IMR-90 (cell line): Measurements from ENCODE around the gene SCNM1. TPM values are rescaled to one million over a fixed set of nuclear protein-coding genes. Genes with fewer than 3 reads are reported as not detected.

ENCODE experiments used
- ATAC-seq: fragments of 200-7000 bp; cut with Tn5 transposase; 2 replicates; pipeline ENCODE4 v1.9.1; 2020; ENCODE audit warnings: low read depth, mild to moderate bottlenecking, moderate library complexity
- BruUV-seq: library from RNA; stranded (reverse); fragments of 400-500 nt; replicated peaks from 2 replicates; lab custom pipeline; 2021; lab: Mats Ljungman, UMichigan
- CTCF ChIA-PET: fragments of 300-600 bp; formaldehyde crosslinking; extraction: SDS; loops from one replicate; lab custom pipeline; 2021; ENCODE audit warnings: antibody characterized with exemption; lab: Yijun Ruan, JAX
- POLR2A ChIA-PET: fragments of 300-600 bp; sonication (Branson Sonifier 250); formaldehyde crosslinking; loops from one replicate; lab custom pipeline; 2022; ENCODE audit warnings: antibody characterized with exemption; ENCODE audit not compliant: unreplicated experiment; lab: Charles Lee
- DNase-seq: peaks from one replicate; pipeline ENCODE4 v3.0.0; 2013
- H2AFZ ChIP-seq: replicated peaks from 2 replicates; pipeline ENCODE3; 2013; ENCODE audit warnings: low read length, mild to moderate bottlenecking; ENCODE audit not compliant: poor library complexity
- H2AK5ac ChIP-seq: 2 replicates; pipeline ENCODE4 v1.6.1; 2013; ENCODE audit warnings: low read depth, low read length, inconsistent platforms
- H2AK9ac ChIP-seq: replicated peaks from 2 replicates; pipeline ENCODE3; 2013; ENCODE audit warnings: mild to moderate bottlenecking, low read depth, low read length, moderate library complexity; ENCODE audit not compliant: poor library complexity
- H2BK120ac ChIP-seq: 2 replicates; pipeline ENCODE4 v1.6.1; 2013; ENCODE audit warnings: low read depth, low read length, inconsistent platforms
- H2BK15ac ChIP-seq: 3 replicates; pipeline ENCODE4 v1.6.1; 2013; ENCODE audit warnings: low read depth, low read length, inconsistent platforms
- H2BK20ac ChIP-seq: 2 replicates; pipeline ENCODE4 v1.6.1; 2013; ENCODE audit warnings: low read depth, mild to moderate bottlenecking, inconsistent platforms, low read length, moderate library complexity
- H2BK5ac ChIP-seq: 2 replicates; pipeline ENCODE4 v1.6.1; 2013; ENCODE audit warnings: mild to moderate bottlenecking, low read depth, low read length, inconsistent platforms; ENCODE audit not compliant: poor library complexity, severe bottlenecking
- H3K14ac ChIP-seq: replicated peaks from 2 replicates; pipeline ENCODE4 v1.6.1; 2013; ENCODE audit warnings: low read depth, low read length, inconsistent platforms
- H3K18ac ChIP-seq: 2 replicates; pipeline ENCODE4 v1.6.1; 2013; ENCODE audit warnings: low read depth, low read length, control low read depth
- H3K23ac ChIP-seq: 2 replicates; pipeline ENCODE4 v1.6.1; 2013; ENCODE audit warnings: low read depth, low read length, inconsistent platforms
- H3K27ac ChIP-seq: 2 replicates; pipeline ENCODE4 v1.5.1; 2013; ENCODE audit warnings: mild to moderate bottlenecking, control low read depth, low read length; ENCODE audit not compliant: insufficient read depth
- H3K27me3 ChIP-seq: 2 replicates; pipeline ENCODE4 v1.6.1; 2013; ENCODE audit warnings: low read length; ENCODE audit not compliant: control insufficient read depth, insufficient read depth
- H3K36me3 ChIP-seq: 2 replicates; pipeline ENCODE4 v1.6.1; 2013; ENCODE audit warnings: low read length, mixed read lengths; ENCODE audit not compliant: control insufficient read depth, insufficient read depth
- H3K4ac ChIP-seq: 2 replicates; pipeline ENCODE4 v1.6.1; 2013; ENCODE audit warnings: low read depth, low read length, inconsistent platforms
- H3K4me1 ChIP-seq: 2 replicates; pipeline ENCODE4 v1.6.1; 2013; ENCODE audit warnings: low read length, mixed read lengths; ENCODE audit not compliant: control insufficient read depth, insufficient read depth
- H3K4me2 ChIP-seq: 2 replicates; pipeline ENCODE4 v1.6.1; 2013; ENCODE audit warnings: low read depth, mild to moderate bottlenecking, control low read depth, low read length, moderate library complexity
- H3K4me3 ChIP-seq: 2 replicates; pipeline ENCODE4 v1.5.1; 2013; ENCODE audit warnings: low read depth, mild to moderate bottlenecking, control low read depth, low read length, moderate library complexity; ENCODE audit not compliant: insufficient read depth
- H3K56ac ChIP-seq: 2 replicates; pipeline ENCODE4 v1.6.1; 2013; ENCODE audit warnings: low read length, inconsistent platforms; ENCODE audit not compliant: insufficient read depth; ENCODE audit errors: extremely low read depth
- H3K79me1 ChIP-seq, 2 experiments: 2 replicates each; pipeline ENCODE4 v1.6.1; 2013; ENCODE audit warnings: low read length in 2 of 2, inconsistent platforms in 1 of 2, low read depth in 1 of 2
- H3K9ac ChIP-seq: 2 replicates; pipeline ENCODE4 v1.6.1; 2013; ENCODE audit warnings: low read depth, low read length, control low read depth
- H3K9me1 ChIP-seq: 2 replicates; pipeline ENCODE4 v1.6.1; 2013; ENCODE audit warnings: low read length, inconsistent platforms; ENCODE audit not compliant: insufficient read depth
- H3K9me3 ChIP-seq: 2 replicates; pipeline ENCODE4 v1.6.1; 2013; ENCODE audit warnings: low read length; ENCODE audit not compliant: control insufficient read depth, insufficient read depth
- H4K20me1 ChIP-seq: 2 replicates; pipeline ENCODE4 v1.6.1; 2013; ENCODE audit warnings: low read length, inconsistent platforms; ENCODE audit not compliant: insufficient read depth
- H4K5ac ChIP-seq: 2 replicates; pipeline ENCODE4 v1.6.1; 2013; ENCODE audit warnings: mild to moderate bottlenecking, low read depth, low read length, control low read depth
- H4K8ac ChIP-seq, 2 experiments: 2 replicates each; pipeline ENCODE4 v1.6.1; 2013; ENCODE audit warnings: low read depth in 2 of 2, low read length in 2 of 2, control low read depth in 1 of 2, inconsistent platforms in 1 of 2
- H4K91ac ChIP-seq: 2 replicates; pipeline ENCODE4 v1.6.1; 2013; ENCODE audit warnings: low read depth, low read length, inconsistent platforms; ENCODE audit not compliant: insufficient read depth
- CEBPB ChIP-seq: IDR thresholded peaks from 2 replicates; pipeline ENCODE4 v1.6.1; 2012; ENCODE audit warnings: low read depth, low read length, improper control_type of control experiment
- FOS ChIP-seq: fragments of 150-350 bp; IDR thresholded peaks from 2 replicates; pipeline ENCODE4 v1.6.1; 2016; ENCODE audit warnings: low read depth, low read length
- MAFK ChIP-seq: IDR thresholded peaks from 2 replicates; pipeline ENCODE4 v1.6.1; 2012; ENCODE audit warnings: low read depth, low read length, improper control_type of control experiment
- MXI1 ChIP-seq: IDR thresholded peaks from 2 replicates; pipeline ENCODE4 v1.6.1; 2012; ENCODE audit warnings: low read depth, mild to moderate bottlenecking, low read length, moderate library complexity, borderline replicate concordance
- NFE2L2 ChIP-seq: fragments of 150-350 bp; IDR thresholded peaks from 2 replicates; pipeline ENCODE4 v1.6.1; 2016; ENCODE audit warnings: low read depth, mild to moderate bottlenecking, low read length
- SMC3 ChIP-seq: fragments of 150-350 bp; IDR thresholded peaks from 2 replicates; pipeline ENCODE4 v1.6.1; 2016; ENCODE audit warnings: low read depth, mild to moderate bottlenecking, antibody characterized with exemption, low read length, moderate library complexity
- WGBS, 2 experiments: methylation state at CpG; one replicate each; pipeline versions ENCODE4 v1.1.5 to v1.1.7; 2013; ENCODE audit warnings: missing lambda C conversion rate in 2 of 2; ENCODE audit not compliant: insufficient read length in 1 of 2; ENCODE audit errors: extremely low coverage in 2 of 2; 5-methylcytosine and 5-hydroxymethylcytosine counted together
- dilution Hi-C: fragments of 300-500 bp; cut with HindIII; formaldehyde crosslinking; loops from one replicate; pipeline ENCODE4 v1.14.3; 2018; ENCODE audit warnings: low sequenced_read_pairs; ENCODE audit not compliant: unreplicated experiment
- in situ Hi-C: fragments of 300-500 bp; cut with MboI; formaldehyde crosslinking; loops from 3 replicates; pipeline ENCODE4 v1.14.3; 2019; ENCODE audit warnings: low sequenced_read_pairs, inconsistent platforms, mixed read lengths
- intact Hi-C: fragments of 100-400 bp; cut with micrococcal nuclease; formaldehyde crosslinking; loops from 2 replicates; pipeline ENCODE4 v1.10.0; 2022
- polyA plus RNA-seq, 3 experiments: library from polyadenylated mRNA; depleted of rRNA; stranded (reverse); fragments of >200 nt; gene quantifications; 2 replicates each; pipeline ENCODE4 v1.2.3, GENCODE V29; 2012; ENCODE audit warnings: low replicate concordance in 1 of 3
- total RNA-seq: library from RNA; depleted of rRNA; stranded (reverse); fragments of >200 nt; gene quantifications from 2 replicates; pipeline ENCODE4 v1.2.3, GENCODE V29; 2012

The SCNM1 gene
- total and polyA plus RNA-seq, 2 of the 4 experiments (the other 2 are of a cell fraction), result 27.4 to 33.2 TPM

GRCh38 chr1:151124763-151125403 is 41.1 kb upstream of the SCNM1 start:
- no peak overlapping the region for H3K18ac ChIP-seq
- H3K4me1 ChIP-seq, result no peaks in the 10 kb centered on the region
- no peaks in the 10 kb centered on the region for H4K20me1 ChIP-seq
- no peak for DNase-seq
- H4K5ac ChIP-seq, result no peak overlapping the region
- H2AFZ ChIP-seq, result no peak overlapping the region
- no peak overlapping the region for H3K27ac ChIP-seq
- in situ Hi-C loops (no loop called here), intact Hi-C loops (no loop called here), dilution Hi-C loops (no loop called here)
- ChIA-PET CTCF (no interaction called here), POLR2A (no interaction called here)
- H4K91ac ChIP-seq, result no peak overlapping the region
- no peak for TF ChIP-seq FOS
- no peak for TF ChIP-seq MXI1
- no peak for TF ChIP-seq SMC3
- no peak for TF ChIP-seq MAFK
- no peak for TF ChIP-seq CEBPB
- TF ChIP-seq NFE2L2, result no peak
- H3K4me3 ChIP-seq, result no peak overlapping the region
- H3K23ac ChIP-seq, result no peak overlapping the region
- H2BK15ac ChIP-seq, result no peak overlapping the region
- no peak overlapping the region for H3K4me2 ChIP-seq
- ATAC-seq, result no peak
- H2BK20ac ChIP-seq, result no peak overlapping the region
- H2BK5ac ChIP-seq, result no peak overlapping the region
- no peak overlapping the region for H3K4ac ChIP-seq
- H3K14ac ChIP-seq, result no peak overlapping the region
- no peak overlapping the region for H2BK120ac ChIP-seq
- H3K36me3 ChIP-seq, result 0 out of 2 replicates have a peak, but pooled peaks cover 1% of the 10 kb centered on the region
- no TSS peak for BruUV-seq
- no peak overlapping the region for H3K56ac ChIP-seq
- no peak overlapping the region for H3K9ac ChIP-seq
- no peaks in the 10 kb centered on the region for H3K9me1 ChIP-seq
- H2AK9ac ChIP-seq, result no peak overlapping the region
- no peaks in the 10 kb centered on the region for H3K79me1 ChIP-seq
- H2AK5ac ChIP-seq, result no peak overlapping the region
- no peaks in the 10 kb centered on the region for H3K9me3 ChIP-seq
- WGBS, 2 experiments, result no CpG with 5 or more reads among the region's 5 CpGs
- H3K27me3 ChIP-seq, result no peaks in the 10 kb centered on the region
- no peak overlapping the region for H4K8ac ChIP-seq
